Stimulated activated effector memory CD8-positive, alpha-beta T cell treated with anti-CD3 and anti-CD28 coated beads, Interleukin-12 subunit alpha, Interleukin-12 subunit beta, amount 100 ng/mL, for 72 hours (primary cell): ENCODE data around the gene GMDS.

Experiments used
- ATAC-seq: fragments of 150-1000 bp; cut with Tn5 transposase; 2 replicates; pipeline ENCODE4 v1.10.0; 2021
- DNase-seq, 2 donors: peaks; one replicate each; pipeline ENCODE4 v3.0.0; 2021 to 2022; ENCODE audit warnings: low spot score in 2 of 2
- H3K27ac Mint-ChIP-seq: one replicate; pipeline ENCODE4 v1.8.0; 2022; ENCODE audit warnings: mild to moderate bottlenecking, mixed read lengths
- H3K36me3 Mint-ChIP-seq: one replicate; pipeline ENCODE4 v1.8.0; 2022; ENCODE audit warnings: mild to moderate bottlenecking, mixed read lengths
- H3K4me1 Mint-ChIP-seq: one replicate; pipeline ENCODE4 v1.8.0; 2022; ENCODE audit warnings: mixed read lengths
- H3K4me3 Mint-ChIP-seq: one replicate; pipeline ENCODE4 v1.8.0; 2022; ENCODE audit warnings: mild to moderate bottlenecking, mixed read lengths
- H3K9me3 Mint-ChIP-seq: one replicate; pipeline ENCODE4 v1.8.0; 2022; ENCODE audit warnings: mixed read lengths

The GMDS gene

GRCh38 chr6:1885576-1886011, 359.8 kb downstream of the GMDS start:
- Mint-ChIP-seq H3K27ac (no peak overlapping the region), H3K4me1 (no peaks in the 10 kb centered on the region), H3K9me3 (peaks cover 4% of the 10 kb centered on the region), H3K36me3 (no peaks in the 10 kb centered on the region), H3K4me3 (no peak overlapping the region)
- DNase-seq (no peak), ATAC-seq (no peak)

GRCh38 chr6:1884313-1884712, 361.1 kb downstream of the GMDS start:
- Mint-ChIP-seq H3K27ac (no peak overlapping the region), H3K9me3 (no peaks in the 10 kb centered on the region), H3K36me3 (no peaks in the 10 kb centered on the region), H3K4me3 (no peak overlapping the region), H3K4me1 (no peaks in the 10 kb centered on the region)
- no peak for ATAC-seq
- no peak for DNase-seq

GRCh38 chr6:1878330-1878729, 367.1 kb downstream of the GMDS start:
- H3K4me1 Mint-ChIP-seq = no peaks in the 10 kb centered on the region
- no peaks in the 10 kb centered on the region for H3K9me3 Mint-ChIP-seq
- DNase-seq (no peak), ATAC-seq (no peak)
- no peak overlapping the region for H3K27ac Mint-ChIP-seq
- H3K4me3 Mint-ChIP-seq = no peak overlapping the region
- H3K36me3 Mint-ChIP-seq = no peaks in the 10 kb centered on the region

GRCh38 chr6:1873781-1874180, 371.6 kb downstream of the GMDS start:
- DNase-seq = no peak
- no peaks in the 10 kb centered on the region for H3K9me3 Mint-ChIP-seq
- no peaks in the 10 kb centered on the region for H3K36me3 Mint-ChIP-seq
- ATAC-seq = no peak
- no peaks in the 10 kb centered on the region for H3K4me1 Mint-ChIP-seq
- H3K4me3 Mint-ChIP-seq = no peak overlapping the region
- no peak overlapping the region for H3K27ac Mint-ChIP-seq

- Mint-ChIP-seq H3K27ac (no peak overlapping the region), H3K4me1 (no peaks in the 10 kb centered on the region), H3K9me3 (no peaks in the 10 kb centered on the region), H3K4me3 (no peak overlapping the region), H3K36me3 (no peaks in the 10 kb centered on the region)
- ATAC-seq (no peak), DNase-seq (no peak)
Observed at GRCh38 chr6:1872649-1873131, 372.7 kb downstream of the GMDS start.

- no peaks in the 10 kb centered on the region for H3K36me3 Mint-ChIP-seq
- ATAC-seq (no peak), DNase-seq (no peak)
- H3K4me3 Mint-ChIP-seq = no peak overlapping the region
- H3K9me3 Mint-ChIP-seq = no peaks in the 10 kb centered on the region
- H3K4me1 Mint-ChIP-seq = no peaks in the 10 kb centered on the region
- H3K27ac Mint-ChIP-seq = no peak overlapping the region
Observed at GRCh38 chr6:1871724-1872315, 373.6 kb downstream of the GMDS start.

GRCh38 chr6:1870932-1871331, 374.5 kb downstream of the GMDS start:
- Mint-ChIP-seq H3K4me1 (no peaks in the 10 kb centered on the region), H3K27ac (no peak overlapping the region), H3K4me3 (no peak overlapping the region), H3K9me3 (no peaks in the 10 kb centered on the region), H3K36me3 (no peaks in the 10 kb centered on the region)
- no peak for ATAC-seq
- no peak for DNase-seq

GRCh38 chr6:1870251-1870650, 375.2 kb downstream of the GMDS start:
- no peaks in the 10 kb centered on the region for H3K4me1 Mint-ChIP-seq
- H3K4me3 Mint-ChIP-seq = no peak overlapping the region
- ATAC-seq (no peak), DNase-seq (no peak)
- no peaks in the 10 kb centered on the region for H3K9me3 Mint-ChIP-seq
- no peaks in the 10 kb centered on the region for H3K36me3 Mint-ChIP-seq
- no peak overlapping the region for H3K27ac Mint-ChIP-seq

GRCh38 chr6:1869769-1870168, 375.6 kb downstream of the GMDS start:
- no peaks in the 10 kb centered on the region for H3K36me3 Mint-ChIP-seq
- H3K4me3 Mint-ChIP-seq = no peak overlapping the region
- DNase-seq (no peak), ATAC-seq (no peak)
- H3K27ac Mint-ChIP-seq = no peak overlapping the region
- no peaks in the 10 kb centered on the region for H3K4me1 Mint-ChIP-seq
- no peaks in the 10 kb centered on the region for H3K9me3 Mint-ChIP-seq

GRCh38 chr6:1869308-1869707, 376.1 kb downstream of the GMDS start:
- no peak overlapping the region for H3K4me3 Mint-ChIP-seq
- H3K4me1 Mint-ChIP-seq = no peaks in the 10 kb centered on the region
- H3K36me3 Mint-ChIP-seq = no peaks in the 10 kb centered on the region
- no peak overlapping the region for H3K27ac Mint-ChIP-seq
- H3K9me3 Mint-ChIP-seq = no peaks in the 10 kb centered on the region
- DNase-seq = no peak
- no peak for ATAC-seq

GRCh38 chr6:1868561-1869261, 376.7 kb downstream of the GMDS start:
- DNase-seq = no peak
- Mint-ChIP-seq H3K4me1 (no peaks in the 10 kb centered on the region), H3K36me3 (no peaks in the 10 kb centered on the region), H3K4me3 (no peak overlapping the region), H3K9me3 (no peaks in the 10 kb centered on the region), H3K27ac (no peak overlapping the region)
- ATAC-seq = no peak

- H3K4me3 Mint-ChIP-seq = no peak overlapping the region
Observed at GRCh38 chr6:1867197-1867596, 378.2 kb downstream of the GMDS start.

GRCh38 chr6:1865585-1865984, 379.8 kb downstream of the GMDS start:
- Mint-ChIP-seq H3K4me1 (no peaks in the 10 kb centered on the region), H3K36me3 (no peaks in the 10 kb centered on the region), H3K27ac (no peak overlapping the region), H3K9me3 (no peaks in the 10 kb centered on the region), H3K4me3 (no peak overlapping the region)
- ATAC-seq = no peak
- DNase-seq = no peak

More at GRCh38 chr6:1867197-1867596, 378.2 kb downstream of the GMDS start:
- no peak for ATAC-seq
- H3K36me3 Mint-ChIP-seq = no peaks in the 10 kb centered on the region
- no peak for DNase-seq
- no peaks in the 10 kb centered on the region for H3K4me1 Mint-ChIP-seq
- H3K27ac Mint-ChIP-seq = no peak overlapping the region
- no peaks in the 10 kb centered on the region for H3K9me3 Mint-ChIP-seq

GRCh38 chr6:1864496-1864895, 380.9 kb downstream of the GMDS start:
- ATAC-seq = no peak
- no peaks in the 10 kb centered on the region for H3K9me3 Mint-ChIP-seq
- no peak overlapping the region for H3K4me3 Mint-ChIP-seq
- H3K27ac Mint-ChIP-seq = no peak overlapping the region
- H3K4me1 Mint-ChIP-seq = no peaks in the 10 kb centered on the region
- DNase-seq = no peak
- no peaks in the 10 kb centered on the region for H3K36me3 Mint-ChIP-seq

GRCh38 chr6:1862411-1862810, 383.0 kb downstream of the GMDS start:
- Mint-ChIP-seq H3K9me3 (no peaks in the 10 kb centered on the region), H3K27ac (no peak overlapping the region), H3K4me3 (no peak overlapping the region), H3K4me1 (no peaks in the 10 kb centered on the region), H3K36me3 (no peaks in the 10 kb centered on the region)
- DNase-seq (no peak), ATAC-seq (no peak)

- no peaks in the 10 kb centered on the region for H3K9me3 Mint-ChIP-seq
- no peaks in the 10 kb centered on the region for H3K36me3 Mint-ChIP-seq
- ATAC-seq (no peak), DNase-seq (no peak)
- no peak overlapping the region for H3K27ac Mint-ChIP-seq
- H3K4me3 Mint-ChIP-seq = no peak overlapping the region
- no peaks in the 10 kb centered on the region for H3K4me1 Mint-ChIP-seq
Observed at GRCh38 chr6:1860756-1861348, 384.6 kb downstream of the GMDS start.
